ENCODE results near the gene MAP1LC3A.

- TF ChIP-seq POLR2A (IDR thresholded peaks at IDR 0.05; ENCODE audit: low read depth, low read length) = no peak
- TF ChIP-seq EZH2 (IDR thresholded peaks at IDR 0.05; ENCODE audit: borderline replicate concordance, low read depth, low read length, severe bottlenecking) = no peak
- TF ChIP-seq, protein P1, sequence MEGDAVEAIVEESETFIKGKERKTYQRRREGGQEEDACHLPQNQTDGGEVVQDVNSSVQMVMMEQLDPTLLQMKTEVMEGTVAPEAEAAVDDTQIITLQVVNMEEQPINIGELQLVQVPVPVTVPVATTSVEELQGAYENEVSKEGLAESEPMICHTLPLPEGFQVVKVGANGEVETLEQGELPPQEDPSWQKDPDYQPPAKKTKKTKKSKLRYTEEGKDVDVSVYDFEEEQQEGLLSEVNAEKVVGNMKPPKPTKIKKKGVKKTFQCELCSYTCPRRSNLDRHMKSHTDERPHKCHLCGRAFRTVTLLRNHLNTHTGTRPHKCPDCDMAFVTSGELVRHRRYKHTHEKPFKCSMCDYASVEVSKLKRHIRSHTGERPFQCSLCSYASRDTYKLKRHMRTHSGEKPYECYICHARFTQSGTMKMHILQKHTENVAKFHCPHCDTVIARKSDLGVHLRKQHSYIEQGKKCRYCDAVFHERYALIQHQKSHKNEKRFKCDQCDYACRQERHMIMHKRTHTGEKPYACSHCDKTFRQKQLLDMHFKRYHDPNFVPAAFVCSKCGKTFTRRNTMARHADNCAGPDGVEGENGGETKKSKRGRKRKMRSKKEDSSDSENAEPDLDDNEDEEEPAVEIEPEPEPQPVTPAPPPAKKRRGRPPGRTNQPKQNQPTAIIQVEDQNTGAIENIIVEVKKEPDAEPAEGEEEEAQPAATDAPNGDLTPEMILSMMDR (IDR thresholded peaks at IDR 0.05; ENCODE audit: extremely low read depth in 1 of 2, insufficient read depth in 1 of 2, low read depth in 1 of 2, low read length in 2 of 2) = no peak
- TF ChIP-seq POLR2AphosphoS5 (IDR thresholded peaks at IDR 0.05; ENCODE audit: insufficient read depth, low read depth, low read length) = no peak
- TF ChIP-seq, protein P2, sequence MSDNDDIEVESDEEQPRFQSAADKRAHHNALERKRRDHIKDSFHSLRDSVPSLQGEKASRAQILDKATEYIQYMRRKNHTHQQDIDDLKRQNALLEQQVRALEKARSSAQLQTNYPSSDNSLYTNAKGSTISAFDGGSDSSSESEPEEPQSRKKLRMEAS (IDR thresholded peaks at IDR 0.05; ENCODE audit: insufficient read depth, insufficient read length) = no peak
- no peak for TF ChIP-seq FOS (IDR thresholded peaks at IDR 0.05; ENCODE audit: borderline replicate concordance, insufficient read depth, low read length)
- no peak for TF ChIP-seq MYC (IDR thresholded peaks at IDR 0.05; ENCODE audit: low read depth, low read length)
- no peak for TF ChIP-seq JUN (IDR thresholded peaks at IDR 0.05; ENCODE audit: borderline replicate concordance, insufficient read depth, insufficient read length, low read depth)
- TF ChIP-seq GATA2 (IDR thresholded peaks at IDR 0.05; ENCODE audit: insufficient read depth, insufficient read length, low read depth, low read length) = no peak
These were observed 15.2 kb downstream of the MAP1LC3A start for GRCh38 chr20:34573541-34574300.

Measured in endothelial cell of umbilical vein (primary cell).